GM21526 (cell line): ENCODE data around the gene CDKN2D.
"Not testable (repeated sequence)": the region's sequence is repeated elsewhere in the genome, so short reads cannot be mapped to it uniquely, and the experiment has no call there.

ENCODE experiments used
- ATAC-seq: cut with Tn5 transposase; IDR thresholded peaks from one replicate; pipeline ENCODE4 v1.9.1; 2021; ENCODE audit warnings: moderate library complexity; ENCODE audit not compliant: unreplicated experiment, low FRiP score

The CDKN2D gene

GRCh38 chr19:10553087-10553667 lies 15.6 kb downstream of the CDKN2D start:
- ATAC-seq: no peak

- ATAC-seq: no peak
Observed at GRCh38 chr19:10552510-10553053, 16.2 kb downstream of the CDKN2D start.

GRCh38 chr19:10551698-10552301 lies 17.0 kb downstream of the CDKN2D start:
- ATAC-seq: no peak

GRCh38 chr19:10551006-10551405 lies 17.8 kb downstream of the CDKN2D start:
- ATAC-seq: not testable (repeated sequence)

- ATAC-seq: no peak
Observed at GRCh38 chr19:10550336-10550735, 18.4 kb downstream of the CDKN2D start.

GRCh38 chr19:10549733-10550132 lies 19.0 kb downstream of the CDKN2D start:
- no peak for ATAC-seq

GRCh38 chr19:10548746-10549276 lies 20.0 kb downstream of the CDKN2D start:
- ATAC-seq: no peak

GRCh38 chr19:10546817-10547216 lies 22.0 kb downstream of the CDKN2D start:
- ATAC-seq: no peak

GRCh38 chr19:10544753-10545251 lies 24.0 kb downstream of the CDKN2D start:
- no peak for ATAC-seq

- ATAC-seq: no peak
Observed at GRCh38 chr19:10544242-10544752, 24.5 kb downstream of the CDKN2D start.

- ATAC-seq: no peak
Observed at GRCh38 chr19:10543420-10544241, 25.1 kb downstream of the CDKN2D start, which contains the start of gene ATG4D. Gene ATG4D (plus strand): TSS chr19:10543904. CDS start chr19:10544091, 187 bp downstream.

- no peak for ATAC-seq
Observed at GRCh38 chr19:10543059-10543419, 25.7 kb downstream of the CDKN2D start.

- not testable (repeated sequence) for ATAC-seq
Observed at GRCh38 chr19:10539016-10539415, 29.8 kb downstream of the CDKN2D start.

GRCh38 chr19:10538204-10538983 lies 30.4 kb downstream of the CDKN2D start:
- no peak for ATAC-seq

GRCh38 chr19:10537668-10538067 lies 31.1 kb downstream of the CDKN2D start:
- no peak for ATAC-seq

GRCh38 chr19:10535613-10536012 lies 33.2 kb downstream of the CDKN2D start:
- no peak for ATAC-seq

- no peak for ATAC-seq
Observed at GRCh38 chr19:10533646-10534386, 35.0 kb downstream of the CDKN2D start.

GRCh38 chr19:10532457-10532856 lies 36.3 kb downstream of the CDKN2D start:
- no peak for ATAC-seq

- ATAC-seq: not testable (repeated sequence)
Observed at GRCh38 chr19:10526887-10527286, 41.9 kb downstream of the CDKN2D start.
